Measurements from ENCODE around the gene ACSS1.

- no peak for TF ChIP-seq CTCF (IDR thresholded peaks at IDR 0.05)
- no peak for TF ChIP-seq POLR2A (IDR thresholded peaks at IDR 0.05)
Observed at GRCh38 chr20:24977336-24977735, 80.6 kb downstream of the ACSS1 start.
